ENCODE data around the gene IFT43.

Gene IFT43

GRCh38 chr14:76050250-76050649, 64.7 kb downstream of the IFT43 start:
- CTCF ChIA-PET, result interaction anchor here (0.6 to 2.4 kb wide), 16 partner anchors 8 to 735 kb away, joined by 3 to 18 read pairs (median 4); no protein-coding TSS in a partner anchor
- TF ChIP-seq BHLHE40 (IDR thresholded peaks at IDR 0.05; ENCODE audit: borderline replicate concordance) (no peak), SUZ12 (IDR thresholded peaks at IDR 0.05) (no peak), NFRKB (IDR thresholded peaks at IDR 0.05) (no peak), LEF1 (IDR thresholded peaks at IDR 0.05; ENCODE audit: borderline replicate concordance) (no peak), SP1 (IDR thresholded peaks at IDR 0.05) (no peak), FOXA1 (IDR thresholded peaks at IDR 0.05) (no peak), TARDBP (IDR thresholded peaks at IDR 0.05) (no peak), ZNF384 (IDR thresholded peaks at IDR 0.05) (no peak), HDGF (IDR thresholded peaks at IDR 0.05; ENCODE audit: borderline replicate concordance) (no peak), L3MBTL2 (conservative IDR thresholded peaks at IDR 0.05) (no peak), PKNOX1 (IDR thresholded peaks at IDR 0.05) (no peak), ELF4 (IDR thresholded peaks at IDR 0.05) (no peak), CTBP1 (IDR thresholded peaks at IDR 0.05; ENCODE audit: borderline replicate concordance) (no peak)
- no peak for DNase-seq (ENCODE audit: extremely low spot score)
- POLR2A ChIA-PET, result no interaction called here

- CTCF ChIA-PET, result interaction anchor here (0.6 to 2.4 kb wide), 17 partner anchors 9 to 734 kb away, joined by 3 to 18 read pairs (median 4); no protein-coding TSS in a partner anchor
- DNase-seq (ENCODE audit: extremely low spot score), result peak; percentile 64
- TF ChIP-seq ZNF384 (IDR thresholded peaks at IDR 0.05) (no peak), PKNOX1 (IDR thresholded peaks at IDR 0.05) (no peak), FOXA1 (IDR thresholded peaks at IDR 0.05) (no peak), TARDBP (IDR thresholded peaks at IDR 0.05) (no peak), L3MBTL2 (conservative IDR thresholded peaks at IDR 0.05) (no peak), FOXM1 (IDR thresholded peaks at IDR 0.05; ENCODE audit: borderline replicate concordance) (no peak), NFRKB (IDR thresholded peaks at IDR 0.05) (no peak), ELF4 (IDR thresholded peaks at IDR 0.05) (no peak), HDGF (IDR thresholded peaks at IDR 0.05; ENCODE audit: borderline replicate concordance) (no peak), SP1 (IDR thresholded peaks at IDR 0.05) (no peak)
- POLR2A ChIA-PET, result no interaction called here
These were observed 65.3 kb downstream of the IFT43 start for GRCh38 chr14:76050797-76051392.

GRCh38 chr14:76051717-76052465, 66.3 kb downstream of the IFT43 start:
- TF ChIP-seq ZNF384 (IDR thresholded peaks at IDR 0.05) (no peak), LEF1 (IDR thresholded peaks at IDR 0.05; ENCODE audit: borderline replicate concordance) (no peak), FOXA1 (IDR thresholded peaks at IDR 0.05) (no peak)
- ChIA-PET POLR2A (no interaction called here), CTCF (interaction anchor here (1.1 to 2.4 kb wide), 5 partner anchors 300 to 589 kb away, joined by 4 to 18 read pairs (median 9); no protein-coding TSS in a partner anchor)
- no peak for DNase-seq (ENCODE audit: extremely low spot score)

- POLR2A ChIA-PET, result no interaction called here
- TF ChIP-seq BHLHE40 (IDR thresholded peaks at IDR 0.05; ENCODE audit: borderline replicate concordance) (no peak), FOXK2 (IDR thresholded peaks at IDR 0.05) (no peak), NFRKB (IDR thresholded peaks at IDR 0.05) (no peak), ZNF384 (IDR thresholded peaks at IDR 0.05) (no peak), FOXA1 (IDR thresholded peaks at IDR 0.05) (no peak), SP1 (IDR thresholded peaks at IDR 0.05) (no peak), ARNT (IDR thresholded peaks at IDR 0.05) (no peak), CTBP1 (IDR thresholded peaks at IDR 0.05; ENCODE audit: borderline replicate concordance) (no peak), LEF1 (IDR thresholded peaks at IDR 0.05; ENCODE audit: borderline replicate concordance) (no peak), ELF4 (IDR thresholded peaks at IDR 0.05) (no peak), L3MBTL2 (conservative IDR thresholded peaks at IDR 0.05) (no peak), TARDBP (IDR thresholded peaks at IDR 0.05) (no peak), FOXM1 (IDR thresholded peaks at IDR 0.05; ENCODE audit: borderline replicate concordance) (no peak), PKNOX1 (IDR thresholded peaks at IDR 0.05) (no peak), HDGF (IDR thresholded peaks at IDR 0.05; ENCODE audit: borderline replicate concordance) (no peak), SUZ12 (IDR thresholded peaks at IDR 0.05) (no peak)
- DNase-seq (ENCODE audit: extremely low spot score), result no peak
- CTCF ChIA-PET, result interaction anchor here (1.4 kb wide), 1 partner anchor 592 kb away, joined by 3 read pairs; no protein-coding TSS in a partner anchor
These were observed 68.2 kb downstream of the IFT43 start for GRCh38 chr14:76053572-76054355.

GRCh38 chr14:76055330-76055729, 69.8 kb downstream of the IFT43 start:
- TF ChIP-seq LEF1 (IDR thresholded peaks at IDR 0.05; ENCODE audit: borderline replicate concordance) (no peak), ZNF384 (IDR thresholded peaks at IDR 0.05) (no peak), L3MBTL2 (conservative IDR thresholded peaks at IDR 0.05) (no peak), SP1 (IDR thresholded peaks at IDR 0.05) (no peak), SUZ12 (IDR thresholded peaks at IDR 0.05) (no peak), PKNOX1 (IDR thresholded peaks at IDR 0.05) (no peak), HDGF (IDR thresholded peaks at IDR 0.05; ENCODE audit: borderline replicate concordance) (no peak), ELF4 (IDR thresholded peaks at IDR 0.05) (no peak), FOXK2 (IDR thresholded peaks at IDR 0.05) (no peak), FOXM1 (IDR thresholded peaks at IDR 0.05; ENCODE audit: borderline replicate concordance) (no peak), ARNT (IDR thresholded peaks at IDR 0.05) (no peak), BHLHE40 (IDR thresholded peaks at IDR 0.05; ENCODE audit: borderline replicate concordance) (no peak), FOXA1 (IDR thresholded peaks at IDR 0.05) (no peak), NFRKB (IDR thresholded peaks at IDR 0.05) (no peak), CTBP1 (IDR thresholded peaks at IDR 0.05; ENCODE audit: borderline replicate concordance) (no peak), TARDBP (IDR thresholded peaks at IDR 0.05) (no peak)
- ChIA-PET CTCF (no interaction called here), POLR2A (no interaction called here)
- DNase-seq (ENCODE audit: extremely low spot score), result no peak

Data from HEK293T (cell line).